ENCODE data around the gene LRIT2.
A peak's percentile ranks its signal among the peaks of the same experiment; 100 is the strongest.

DNA sequence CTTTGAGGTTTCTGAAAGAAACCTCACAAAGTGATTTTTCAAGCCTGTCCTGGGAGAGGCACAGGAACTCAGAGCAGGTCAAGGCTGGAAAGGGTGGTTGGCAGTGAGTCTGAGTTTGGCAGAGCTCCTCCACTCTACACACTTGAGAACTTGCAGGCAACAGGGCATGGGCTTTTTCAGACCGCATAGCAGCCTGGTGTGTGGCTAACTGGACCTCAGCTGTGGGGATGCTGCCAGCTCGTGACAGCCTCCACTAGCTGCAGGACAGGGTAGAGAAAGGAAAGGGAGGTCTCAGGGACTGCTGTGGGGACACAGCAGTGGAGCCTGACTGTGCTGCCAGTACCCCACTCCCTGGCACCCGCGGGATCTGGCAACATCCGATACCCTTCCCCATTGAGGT lies 28.4 kb downstream of the LRIT2 start:
- TF ChIP-seq CTCF (IDR thresholded peaks at IDR 0.05) (no peak), POLR2AphosphoS5 (IDR thresholded peaks at IDR 0.05) (peak in 1 of 3 donors; percentile 21), POLR2A (IDR thresholded peaks at IDR 0.05) (no peak)

Measured in transverse colon (tissue), 4 donors.